ENCODE results near the gene TUBB2B.
"Not testable (repeated sequence)": the region's sequence is repeated elsewhere in the genome, so short reads cannot be mapped to it uniquely, and the experiment has no call there.

The TUBB2B gene

GRCh38 chr6:3193102-3193849 is 34.2 kb downstream of the TUBB2B start:
- Histone ChIP-seq H3K9ac (ENCODE audit: low read depth, low read length) (no peak overlapping the region; the same call in 1 of the 2 replicates), H3K9me3 (ENCODE audit: insufficient read depth, low read depth, low read length) (no peaks in the 10 kb centered on the region; the same call in 1 of the 2 replicates), H3K27me3 (ENCODE audit: insufficient read depth, low read length) (no peaks in the 10 kb centered on the region), H3K36me3 (ENCODE audit: insufficient read depth, low read depth, low read length) (no peaks in the 10 kb centered on the region), H3K27ac (ENCODE audit: low read length) (no peak overlapping the region), H3K4me3 (ENCODE audit: low read length) (no peak overlapping the region), H3K4me1 (ENCODE audit: insufficient read depth, low read length) (peaks cover 31% of the 10 kb centered on the region)

GRCh38 chr6:3190779-3191178 is 36.7 kb downstream of the TUBB2B start:
- Histone ChIP-seq H3K4me3 (ENCODE audit: low read length) (no peak overlapping the region), H3K36me3 (ENCODE audit: insufficient read depth, low read depth, low read length) (no peaks in the 10 kb centered on the region), H3K9ac (ENCODE audit: low read depth, low read length) (no peak overlapping the region), H3K9me3 (ENCODE audit: insufficient read depth, low read depth, low read length) (no peaks in the 10 kb centered on the region; the same call in 1 of the 2 replicates), H3K4me1 (ENCODE audit: insufficient read depth, low read length) (peaks cover 30% of the 10 kb centered on the region), H3K27me3 (ENCODE audit: insufficient read depth, low read length) (no peaks in the 10 kb centered on the region), H3K27ac (ENCODE audit: low read length) (no peak overlapping the region)

- Histone ChIP-seq H3K27me3 (ENCODE audit: insufficient read depth, low read length) (no peaks in the 10 kb centered on the region), H3K9me3 (ENCODE audit: insufficient read depth, low read depth, low read length) (no peaks in the 10 kb centered on the region; the same call in 1 of the 2 replicates), H3K4me3 (ENCODE audit: low read length) (no peak overlapping the region), H3K9ac (ENCODE audit: low read depth, low read length) (no peak overlapping the region), H3K27ac (ENCODE audit: low read length) (no peak overlapping the region), H3K36me3 (ENCODE audit: insufficient read depth, low read depth, low read length) (no peaks in the 10 kb centered on the region), H3K4me1 (ENCODE audit: insufficient read depth, low read length) (peaks cover 23% of the 10 kb centered on the region)
Observed at GRCh38 chr6:3190056-3190455, 37.4 kb downstream of the TUBB2B start.

- H3K9ac ChIP-seq (ENCODE audit: low read depth, low read length); H3K36me3 ChIP-seq (ENCODE audit: insufficient read depth, low read depth, low read length); H3K27ac ChIP-seq (ENCODE audit: low read length); H3K4me3 ChIP-seq (ENCODE audit: low read length); H3K27me3 ChIP-seq (ENCODE audit: insufficient read depth, low read length); H3K9me3 ChIP-seq (ENCODE audit: insufficient read depth, low read depth, low read length): not testable (repeated sequence)
- peaks cover 14% of the 10 kb centered on the region for H3K4me1 ChIP-seq (ENCODE audit: insufficient read depth, low read length)
Observed at GRCh38 chr6:3189192-3189591, 38.3 kb downstream of the TUBB2B start.

GRCh38 chr6:3188262-3188661 is 39.2 kb downstream of the TUBB2B start:
- no peaks in the 10 kb centered on the region for H3K36me3 ChIP-seq (ENCODE audit: insufficient read depth, low read depth, low read length)
- no peaks in the 10 kb centered on the region; the same call in 1 of the 2 replicates for H3K9me3 ChIP-seq (ENCODE audit: insufficient read depth, low read depth, low read length)
- no peak overlapping the region for H3K4me3 ChIP-seq (ENCODE audit: low read length)
- H3K4me1 ChIP-seq (ENCODE audit: insufficient read depth, low read length): peaks cover 7% of the 10 kb centered on the region; the same call in 1 of the 2 replicates
- no peak overlapping the region for H3K27ac ChIP-seq (ENCODE audit: low read length)
- H3K9ac ChIP-seq (ENCODE audit: low read depth, low read length): no peak overlapping the region
- no peaks in the 10 kb centered on the region for H3K27me3 ChIP-seq (ENCODE audit: insufficient read depth, low read length)

GRCh38 chr6:3186974-3187382 is 40.5 kb downstream of the TUBB2B start:
- Histone ChIP-seq H3K27ac (ENCODE audit: low read length) (no peak overlapping the region), H3K4me1 (ENCODE audit: insufficient read depth, low read length) (0 out of 2 replicates have a peak, but pooled peaks cover 2% of the 10 kb centered on the region), H3K9me3 (ENCODE audit: insufficient read depth, low read depth, low read length) (no peaks in the 10 kb centered on the region; the same call in 1 of the 2 replicates), H3K4me3 (ENCODE audit: low read length) (no peak overlapping the region), H3K9ac (ENCODE audit: low read depth, low read length) (no peak overlapping the region), H3K27me3 (ENCODE audit: insufficient read depth, low read length) (no peaks in the 10 kb centered on the region), H3K36me3 (ENCODE audit: insufficient read depth, low read depth, low read length) (no peaks in the 10 kb centered on the region)

- no peaks in the 10 kb centered on the region for H3K27me3 ChIP-seq (ENCODE audit: insufficient read depth, low read length)
- H3K4me1 ChIP-seq (ENCODE audit: insufficient read depth, low read length): 0 out of 2 replicates have a peak, but pooled peaks cover 2% of the 10 kb centered on the region
- no peak overlapping the region for H3K4me3 ChIP-seq (ENCODE audit: low read length)
- H3K9ac ChIP-seq (ENCODE audit: low read depth, low read length): no peak overlapping the region
- no peak overlapping the region for H3K27ac ChIP-seq (ENCODE audit: low read length)
- no peaks in the 10 kb centered on the region for H3K9me3 ChIP-seq (ENCODE audit: insufficient read depth, low read depth, low read length)
- no peaks in the 10 kb centered on the region for H3K36me3 ChIP-seq (ENCODE audit: insufficient read depth, low read depth, low read length)
Observed at GRCh38 chr6:3183066-3183465, 44.4 kb downstream of the TUBB2B start.

GRCh38 chr6:3181105-3181504 is 46.3 kb downstream of the TUBB2B start:
- no peak overlapping the region for H3K9ac ChIP-seq (ENCODE audit: low read depth, low read length)
- H3K4me1 ChIP-seq (ENCODE audit: insufficient read depth, low read length): peaks cover 3% of the 10 kb centered on the region
- no peak overlapping the region for H3K4me3 ChIP-seq (ENCODE audit: low read length)
- no peaks in the 10 kb centered on the region for H3K27me3 ChIP-seq (ENCODE audit: insufficient read depth, low read length)
- no peaks in the 10 kb centered on the region for H3K9me3 ChIP-seq (ENCODE audit: insufficient read depth, low read depth, low read length)
- no peaks in the 10 kb centered on the region for H3K36me3 ChIP-seq (ENCODE audit: insufficient read depth, low read depth, low read length)
- H3K27ac ChIP-seq (ENCODE audit: low read length): no peak overlapping the region

- not testable (repeated sequence) for H3K9me3 ChIP-seq (ENCODE audit: insufficient read depth, low read depth, low read length); H3K27ac ChIP-seq (ENCODE audit: low read length); H3K4me1 ChIP-seq (ENCODE audit: insufficient read depth, low read length); H3K9ac ChIP-seq (ENCODE audit: low read depth, low read length); H3K4me3 ChIP-seq (ENCODE audit: low read length); H3K27me3 ChIP-seq (ENCODE audit: insufficient read depth, low read length); H3K36me3 ChIP-seq (ENCODE audit: insufficient read depth, low read depth, low read length)
Observed at GRCh38 chr6:3179945-3180344, 47.5 kb downstream of the TUBB2B start.

GRCh38 chr6:3178666-3179065 is 48.8 kb downstream of the TUBB2B start:
- H3K9me3 ChIP-seq (ENCODE audit: insufficient read depth, low read depth, low read length); H3K27me3 ChIP-seq (ENCODE audit: insufficient read depth, low read length); H3K4me3 ChIP-seq (ENCODE audit: low read length); H3K9ac ChIP-seq (ENCODE audit: low read depth, low read length); H3K27ac ChIP-seq (ENCODE audit: low read length); H3K4me1 ChIP-seq (ENCODE audit: insufficient read depth, low read length); H3K36me3 ChIP-seq (ENCODE audit: insufficient read depth, low read depth, low read length): not testable (repeated sequence)

GRCh38 chr6:3176562-3177355 is 50.7 kb downstream of the TUBB2B start:
- Histone ChIP-seq H3K4me3 (ENCODE audit: low read length) (no peak overlapping the region), H3K4me1 (ENCODE audit: insufficient read depth, low read length) (peaks cover 10% of the 10 kb centered on the region), H3K9me3 (ENCODE audit: insufficient read depth, low read depth, low read length) (no peaks in the 10 kb centered on the region), H3K36me3 (ENCODE audit: insufficient read depth, low read depth, low read length) (no peaks in the 10 kb centered on the region), H3K9ac (ENCODE audit: low read depth, low read length) (no peak overlapping the region), H3K27me3 (ENCODE audit: insufficient read depth, low read length) (no peaks in the 10 kb centered on the region), H3K27ac (ENCODE audit: low read length) (no peak overlapping the region)
